Mesodermal cell (in vitro differentiated cells): Measurements from ENCODE around the gene NUDT3.

Experiments used
- H3K27ac ChIP-seq: 2 replicates; pipeline ENCODE4 v1.7.0; 2013; ENCODE audit warnings: mild to moderate bottlenecking, low read depth, low read length, moderate library complexity; ENCODE audit not compliant: severe bottlenecking
- H3K36me3 ChIP-seq: 2 replicates; pipeline ENCODE4 v1.7.1; 2013; ENCODE audit warnings: mild to moderate bottlenecking, low read length, moderate library complexity; ENCODE audit not compliant: control insufficient read depth, insufficient read depth
- H3K4me1 ChIP-seq: one replicate; pipeline ENCODE4 v1.7.1; 2013; ENCODE audit warnings: mild to moderate bottlenecking, low read length; ENCODE audit not compliant: insufficient read depth, control insufficient read depth, poor library complexity, severe bottlenecking
- H3K4me3 ChIP-seq: 2 replicates; pipeline ENCODE4 v1.7.0; 2013; ENCODE audit warnings: low read length, control low read depth, mild to moderate bottlenecking; ENCODE audit not compliant: insufficient read depth, poor library complexity, severe bottlenecking; ENCODE audit errors: extremely low read depth
- H3K9me3 ChIP-seq: 2 replicates; pipeline ENCODE4 v1.7.1; 2013; ENCODE audit warnings: mild to moderate bottlenecking, low read length, moderate library complexity; ENCODE audit not compliant: control insufficient read depth
- WGBS, 2 experiments: methylation state at CpG; one replicate each; pipeline ENCODE4 v1.1.5; 2013; ENCODE audit warnings: missing lambda C conversion rate in 2 of 2; ENCODE audit not compliant: insufficient coverage in 2 of 2; 5-methylcytosine and 5-hydroxymethylcytosine counted together

The NUDT3 gene

DNA sequence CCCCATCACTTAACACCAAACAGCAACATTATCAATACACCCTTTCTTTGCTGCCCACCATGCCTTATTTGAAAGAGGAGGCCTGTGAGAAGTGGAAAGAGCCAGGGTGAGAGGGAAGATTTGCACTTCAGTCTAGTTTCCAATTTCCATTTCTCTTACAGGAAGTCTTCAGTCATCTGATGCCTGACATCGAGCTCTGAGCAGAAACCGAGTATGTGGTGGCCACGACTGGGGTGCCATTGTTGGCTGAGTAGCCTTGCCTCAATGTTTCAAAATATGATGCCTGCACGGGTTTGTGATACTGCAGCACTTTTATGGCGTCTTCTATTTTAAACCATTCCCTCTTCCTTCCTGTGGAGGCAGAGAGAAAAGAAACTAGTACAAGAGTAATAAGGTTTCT lies 103.9 kb downstream of the NUDT3 start:
- WGBS, 2 experiments: 86 to 95% methylated on average over 3 to 4 of the region's 5 CpGs
- Histone ChIP-seq H3K4me3 (no peak overlapping the region), H3K9me3 (no peaks in the 10 kb centered on the region), H3K36me3 (peaks cover 59% of the 10 kb centered on the region), H3K27ac (peak overlapping the region; percentile 39), H3K4me1 (no peaks in the 10 kb centered on the region)

DNA sequence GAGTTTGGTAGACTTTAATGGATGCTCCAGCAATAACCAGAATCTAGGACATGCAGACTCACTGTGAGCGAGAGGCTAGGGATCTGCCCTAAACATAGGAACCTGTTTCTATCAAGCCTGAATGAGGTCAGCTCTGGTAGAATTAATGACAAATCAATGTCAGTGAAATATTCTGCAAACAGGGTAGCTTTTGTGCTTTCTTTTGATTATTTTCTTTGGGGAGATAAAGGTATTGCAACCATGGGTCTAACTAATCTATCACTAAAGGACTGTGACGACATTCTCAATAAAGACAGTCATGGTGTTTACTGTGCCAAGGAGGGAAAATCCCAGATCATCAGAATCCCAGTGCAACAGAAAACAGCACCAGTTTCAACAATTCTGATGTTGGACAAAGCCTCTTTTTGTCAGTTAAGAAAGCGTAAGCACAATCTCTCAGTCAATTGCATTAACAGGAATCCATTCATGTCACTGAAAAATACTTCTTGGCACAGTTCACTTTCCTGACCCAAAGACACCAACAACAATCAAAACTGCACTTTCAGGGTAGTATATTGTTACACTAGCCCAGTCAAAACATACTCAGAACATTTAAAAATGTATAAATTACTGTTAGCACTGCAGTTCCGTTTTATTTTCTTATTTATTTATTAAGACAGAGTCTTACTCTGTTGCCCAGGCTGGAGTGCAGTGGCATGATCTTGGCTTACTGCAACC lies 106.9 kb downstream of the NUDT3 start:
- Histone ChIP-seq H3K9me3 (no peaks in the 10 kb centered on the region), H3K4me1 (no peaks in the 10 kb centered on the region), H3K27ac (no peak overlapping the region), H3K36me3 (peaks cover 49% of the 10 kb centered on the region), H3K4me3 (no peak overlapping the region)
- 97 to 100% methylated on average over 2 to 3 of the region's 4 CpGs for WGBS, 2 experiments

DNA sequence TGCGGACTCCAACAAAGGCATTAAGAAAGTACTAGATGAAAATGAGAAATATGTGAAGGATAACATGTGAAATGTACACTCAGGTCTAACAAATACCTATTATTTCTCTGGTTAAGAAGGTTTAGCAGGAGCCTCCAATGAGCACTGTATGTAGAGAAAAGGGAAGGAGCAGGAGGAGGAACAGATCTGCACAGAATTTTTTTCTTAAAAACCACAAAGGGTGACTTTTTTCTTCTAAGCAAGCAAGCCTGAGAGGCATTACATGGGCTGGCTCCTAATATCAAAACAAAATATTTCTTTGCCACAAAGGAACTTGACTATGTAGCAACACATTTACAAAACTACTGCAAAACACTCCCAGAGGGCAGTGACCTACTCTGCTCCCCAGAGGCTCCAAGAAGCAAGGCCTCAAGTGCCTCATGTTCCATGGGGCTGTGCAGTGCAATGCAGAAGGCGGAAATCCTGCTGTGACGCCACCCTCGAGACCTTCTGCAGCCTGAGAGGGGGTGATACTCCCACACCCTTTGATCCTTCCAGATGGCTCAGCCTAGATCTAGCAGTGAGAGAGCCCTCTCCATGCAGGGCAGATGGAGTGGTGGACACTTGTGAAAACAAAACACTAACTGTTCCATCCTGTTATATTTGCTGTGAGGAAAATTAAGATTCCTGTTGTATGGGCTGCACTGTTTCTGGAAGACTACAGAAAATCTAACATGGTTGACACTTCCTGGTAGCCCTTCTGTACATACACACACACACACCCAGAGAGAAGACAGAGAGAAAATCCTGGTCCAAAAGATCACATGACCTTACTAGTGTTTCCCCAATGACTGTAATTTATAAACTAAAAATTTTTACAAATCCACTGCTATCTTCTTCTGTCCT lies 107.7 kb downstream of the NUDT3 start:
- Histone ChIP-seq H3K36me3 (peaks cover 54% of the 10 kb centered on the region), H3K27ac (no peak overlapping the region), H3K9me3 (no peaks in the 10 kb centered on the region), H3K4me3 (no peak overlapping the region), H3K4me1 (no peaks in the 10 kb centered on the region)
- WGBS, 2 experiments: 100% methylated on average over 2 to 3 of the region's 4 CpGs

DNA sequence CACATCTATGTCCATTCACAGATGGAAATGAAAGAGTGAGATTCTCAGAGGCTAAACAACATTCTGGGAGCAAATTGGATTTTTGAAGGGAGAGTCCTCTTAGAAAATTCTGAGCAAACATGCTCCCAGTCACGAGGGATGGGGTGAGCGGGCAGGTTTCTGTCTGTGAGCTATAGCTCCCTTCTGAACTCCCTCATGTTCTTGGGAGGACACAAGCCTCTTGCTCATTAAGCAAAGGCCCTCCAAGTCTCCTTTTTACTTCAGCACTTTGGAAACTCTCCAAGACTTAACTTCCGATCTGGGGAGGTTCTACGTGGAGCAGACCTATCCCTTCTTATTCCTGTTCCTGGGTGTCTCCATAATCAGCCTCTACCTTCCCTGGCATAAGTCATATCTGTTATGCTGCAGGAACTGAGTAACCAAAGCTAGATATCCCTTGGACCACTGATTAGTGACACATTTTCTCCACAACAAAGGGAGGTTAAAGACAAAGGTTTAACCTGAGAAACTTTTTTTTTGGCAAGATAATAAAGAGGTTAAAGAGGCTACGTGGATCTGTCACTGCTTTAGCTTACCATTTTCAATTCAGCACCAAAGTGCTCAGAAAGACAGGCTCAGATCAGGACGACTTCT lies 110.7 kb downstream of the NUDT3 start:
- Histone ChIP-seq H3K4me1 (no peaks in the 10 kb centered on the region), H3K9me3 (no peaks in the 10 kb centered on the region), H3K36me3 (peaks cover 46% of the 10 kb centered on the region), H3K27ac (no peak overlapping the region), H3K4me3 (no peak overlapping the region)
- WGBS, 2 experiments: 89 to 96% methylated on average over 5 to 6 of the region's 6 CpGs

DNA sequence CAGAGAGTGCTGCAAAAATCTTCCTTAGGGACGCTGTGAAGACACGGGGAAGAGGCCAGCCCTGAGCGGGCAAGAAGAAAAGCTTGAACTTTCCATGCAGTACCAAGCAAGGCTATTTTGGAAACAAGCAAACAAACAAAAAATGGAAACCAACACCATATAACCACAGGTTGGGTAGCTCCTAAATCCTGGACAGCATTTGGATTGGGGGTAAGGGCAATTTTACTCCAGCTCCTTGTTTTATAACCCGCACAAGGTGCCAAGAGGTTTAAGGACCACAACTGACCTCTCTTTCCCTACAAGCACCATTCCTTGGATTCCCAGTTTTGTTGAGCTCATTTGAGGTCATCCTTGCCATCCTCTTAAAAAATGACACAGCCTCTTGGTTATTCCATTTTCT lies 112.3 kb downstream of the NUDT3 start:
- Histone ChIP-seq H3K36me3 (peaks cover 36% of the 10 kb centered on the region), H3K27ac (no peak overlapping the region)
- WGBS, 2 experiments: 87 to 100% methylated on average over 2 to 3 of the region's 4 CpGs

DNA sequence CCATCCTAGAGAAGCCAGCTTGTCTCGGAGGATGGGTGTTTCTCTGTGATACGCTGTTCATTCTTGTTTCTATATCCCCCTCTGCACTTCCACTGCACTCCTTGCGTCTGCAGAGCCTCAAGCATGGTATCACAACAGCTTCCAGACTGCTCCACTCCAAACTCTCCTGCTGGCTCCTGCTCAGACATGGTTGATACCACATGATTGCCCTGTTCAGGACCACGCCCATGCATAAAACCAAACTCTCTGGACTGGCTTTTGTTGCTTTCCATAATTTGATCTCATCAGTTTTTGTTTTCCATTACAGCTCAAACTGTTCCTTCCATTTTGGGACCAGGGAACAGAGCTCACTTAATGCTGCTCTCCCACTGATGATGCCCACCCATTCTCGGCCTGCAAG lies 113.6 kb downstream of the NUDT3 start:
- H3K4me1 ChIP-seq: peaks cover under 1% of the 10 kb centered on the region
- peaks cover 30% of the 10 kb centered on the region for H3K36me3 ChIP-seq
- H3K4me3 ChIP-seq: no peak overlapping the region
- WGBS, 2 experiments: 91 to 96% methylated on average over 5 of the region's 5 CpGs
- no peaks in the 10 kb centered on the region for H3K9me3 ChIP-seq
- H3K27ac ChIP-seq: no peak overlapping the region

More for the DNA sequence above, 112.3 kb downstream of the NUDT3 start:
- Histone ChIP-seq H3K4me1 (no peaks in the 10 kb centered on the region), H3K4me3 (no peak overlapping the region), H3K9me3 (no peaks in the 10 kb centered on the region)

DNA sequence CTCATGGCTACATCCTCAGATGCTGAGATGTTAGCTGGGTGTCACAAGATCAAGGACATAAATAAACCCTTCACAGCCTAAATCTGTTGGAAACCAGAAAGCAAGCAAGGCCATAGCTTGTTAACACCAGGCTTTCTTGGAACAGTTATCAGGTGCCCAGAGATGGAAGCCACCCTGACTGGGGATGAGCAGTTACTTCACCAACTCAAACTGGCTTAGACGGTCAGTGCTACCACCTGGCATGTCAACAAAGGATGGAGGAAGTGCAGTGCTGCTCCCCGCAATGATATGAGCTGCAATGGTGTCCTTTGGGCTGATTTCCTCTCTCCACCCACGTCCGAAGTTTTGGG lies 114.7 kb downstream of the NUDT3 start:
- Histone ChIP-seq H3K36me3 (peaks cover 24% of the 10 kb centered on the region), H3K4me3 (no peak overlapping the region), H3K27ac (no peak overlapping the region), H3K4me1 (peaks cover 8% of the 10 kb centered on the region), H3K9me3 (no peaks in the 10 kb centered on the region)
- WGBS, 2 experiments: 94 to 100% methylated on average over 2 to 3 of the region's 4 CpGs

DNA sequence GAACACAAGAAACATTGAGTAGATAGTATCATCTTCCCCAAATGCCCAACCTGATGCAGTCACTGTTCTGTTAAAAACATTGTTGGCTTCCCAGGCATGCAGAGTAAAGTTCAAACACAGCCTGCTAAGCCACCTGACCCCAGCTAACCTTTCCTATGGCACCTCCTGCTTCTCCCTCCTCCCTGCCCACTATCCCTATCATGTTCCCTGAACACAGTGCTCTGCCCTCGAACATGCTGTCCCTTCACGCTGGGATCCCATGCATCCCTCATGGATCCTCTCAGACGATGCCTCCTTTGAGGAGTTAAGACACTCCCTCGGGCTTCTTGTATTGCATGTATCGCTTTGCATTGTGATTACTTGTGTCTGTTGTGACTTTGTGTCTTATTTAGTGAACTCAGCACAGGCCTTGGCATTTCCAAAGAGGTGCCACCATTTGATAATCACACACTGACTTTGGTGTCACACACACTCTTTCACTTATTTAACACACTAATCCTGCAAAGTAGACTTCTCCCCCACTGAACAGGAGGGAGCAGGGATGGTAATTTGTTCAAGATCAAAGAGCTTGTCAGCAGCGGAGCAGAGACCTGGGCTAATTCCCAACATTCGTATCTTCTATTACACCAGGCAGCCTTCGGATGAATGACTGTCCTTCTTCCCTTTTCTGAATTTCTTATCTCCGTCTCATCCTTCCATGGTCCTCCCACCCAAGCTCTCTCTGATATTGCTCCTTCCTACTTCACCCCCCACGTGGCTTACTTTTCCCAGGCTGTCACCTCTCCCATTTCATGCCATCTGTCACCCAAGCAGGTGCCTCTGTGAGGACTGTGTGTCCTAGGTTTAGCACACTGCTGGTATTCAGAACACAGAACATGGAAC lies 115.3 kb downstream of the NUDT3 start:
- H3K4me1 ChIP-seq: peaks cover 8% of the 10 kb centered on the region
- H3K9me3 ChIP-seq: no peaks in the 10 kb centered on the region
- peaks cover 21% of the 10 kb centered on the region for H3K36me3 ChIP-seq
- 84 to 89% methylated on average over 8 to 10 of the region's 10 CpGs for WGBS, 2 experiments
- no peak overlapping the region for H3K4me3 ChIP-seq
- no peak overlapping the region for H3K27ac ChIP-seq

DNA sequence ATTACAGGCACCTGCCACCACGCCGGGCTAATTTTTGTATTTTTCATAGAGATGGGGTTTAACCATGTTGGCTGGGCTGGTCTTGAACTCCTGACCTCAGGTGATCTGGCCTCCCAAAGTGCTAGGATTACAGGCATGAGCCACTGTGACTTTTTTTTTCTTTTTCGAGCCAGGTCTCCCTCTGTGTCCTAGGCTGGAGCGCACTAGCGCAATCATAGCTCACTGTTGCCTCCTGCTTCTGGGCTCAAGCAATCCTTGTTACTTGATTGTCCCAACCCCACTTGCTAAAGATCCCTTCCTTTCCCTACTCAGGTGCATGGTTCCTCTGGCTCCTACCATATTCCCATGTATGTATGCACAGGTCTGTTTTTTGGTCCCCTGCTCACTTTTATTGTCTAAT lies 116.3 kb downstream of the NUDT3 start:
- Histone ChIP-seq H3K4me1 (peaks cover 8% of the 10 kb centered on the region), H3K27ac (no peak overlapping the region), H3K36me3 (peaks cover 21% of the 10 kb centered on the region), H3K4me3 (no peak overlapping the region), H3K9me3 (no peaks in the 10 kb centered on the region)
- WGBS, 2 experiments: 89 to 94% methylated on average over 3 to 5 of the region's 5 CpGs

DNA sequence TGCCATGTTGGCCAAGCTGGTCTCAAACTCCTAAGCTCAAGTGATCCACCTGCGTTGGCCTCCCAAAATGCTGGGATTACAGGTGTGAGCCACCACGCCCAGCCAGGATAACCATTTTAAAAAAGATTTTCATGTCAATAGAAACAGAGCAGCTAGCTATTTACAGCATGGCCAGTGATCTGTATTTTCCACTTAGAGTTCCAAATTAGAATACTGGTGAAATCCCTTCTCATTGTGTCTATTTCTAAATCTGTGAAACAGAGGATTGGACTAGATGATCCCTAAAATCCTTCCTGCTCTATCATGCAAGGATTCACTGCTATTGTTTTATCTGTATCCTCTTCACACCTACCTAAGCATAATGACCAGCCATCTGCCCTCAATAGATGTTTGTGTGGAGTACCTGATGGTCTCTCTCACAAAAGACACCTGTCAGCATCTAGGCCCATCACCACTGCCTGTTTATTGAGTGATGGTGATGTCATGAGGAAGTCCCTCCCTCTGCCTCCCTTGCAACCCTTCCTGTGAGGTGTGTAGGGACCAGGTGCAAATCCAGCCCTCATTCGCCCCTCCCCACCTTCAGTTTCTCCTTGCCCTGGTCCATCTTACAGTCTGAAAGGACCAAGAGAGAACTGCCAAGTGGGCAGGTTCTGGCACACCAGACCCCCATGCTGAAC lies 117.2 kb downstream of the NUDT3 start:
- Histone ChIP-seq H3K4me1 (peaks cover 8% of the 10 kb centered on the region), H3K4me3 (no peak overlapping the region), H3K27ac (no peak overlapping the region), H3K36me3 (peaks cover 20% of the 10 kb centered on the region), H3K9me3 (no peaks in the 10 kb centered on the region)
- 91 to 96% methylated on average over 2 to 3 of the region's 3 CpGs for WGBS, 2 experiments
